HG03159 (cell line): Measurements from ENCODE around the gene SLC13A4.
"Not testable (repeated sequence)": the region's sequence is repeated elsewhere in the genome, so short reads cannot be mapped to it uniquely, and the experiment has no call there.

Experiments used
- ATAC-seq: cut with Tn5 transposase; IDR thresholded peaks from one replicate; pipeline ENCODE4 v1.9.1; 2021; ENCODE audit warnings: mild to moderate bottlenecking, moderate library complexity; ENCODE audit not compliant: unreplicated experiment

Gene SLC13A4

DNA sequence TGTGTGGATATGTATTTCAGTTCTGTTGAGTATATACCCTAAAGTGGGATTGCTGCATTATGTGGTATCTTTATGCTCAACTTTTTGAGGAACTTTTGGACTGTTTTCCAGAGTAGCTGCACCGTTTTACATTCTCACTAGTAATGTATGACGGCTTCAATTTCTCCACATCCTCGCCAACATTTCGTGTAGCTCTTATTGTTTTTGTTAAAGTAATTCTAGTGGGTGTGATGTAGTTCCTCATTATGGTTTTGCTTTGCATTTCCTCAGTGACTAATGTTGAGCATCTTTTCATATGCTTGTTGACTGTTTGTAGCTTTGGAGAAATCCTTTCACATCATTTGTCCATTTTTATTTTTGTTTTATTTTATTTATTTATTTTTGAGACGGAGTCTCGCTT, 61.1 kb downstream of the SLC13A4 start:
- no peak for ATAC-seq

DNA sequence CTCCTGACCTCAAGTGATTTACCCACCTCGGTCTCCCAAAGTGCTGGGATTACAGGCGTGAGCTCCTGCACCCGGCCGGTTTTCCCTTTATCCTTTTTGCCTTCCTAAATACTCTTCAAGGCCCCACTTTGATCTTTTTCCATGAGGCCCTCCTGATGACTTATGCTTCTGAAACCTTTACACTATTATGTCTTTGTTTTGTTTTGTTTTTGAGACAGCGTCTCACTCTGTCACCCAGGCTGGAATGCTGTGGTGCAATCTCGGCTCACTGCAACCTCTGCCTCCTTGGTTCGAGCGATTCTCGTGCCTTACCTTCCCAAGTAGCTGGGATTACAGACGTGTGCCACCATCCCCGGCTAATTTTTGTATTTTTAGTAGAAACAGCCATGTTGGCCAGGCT, 61.8 kb downstream of the SLC13A4 start:
- ATAC-seq, result no peak

GRCh38 chr7:135665042-135665441, 62.9 kb downstream of the SLC13A4 start:
- ATAC-seq, result no peak

- no peak for ATAC-seq
These were observed 63.9 kb downstream of the SLC13A4 start for GRCh38 chr7:135664046-135664589.

- peak; percentile 98 for ATAC-seq
These were observed 65.4 kb downstream of the SLC13A4 start, which contains the start of gene STMP1 for GRCh38 chr7:135662373-135663114. Gene STMP1, plus strand, starts transcription at chr7:135662514.

DNA sequence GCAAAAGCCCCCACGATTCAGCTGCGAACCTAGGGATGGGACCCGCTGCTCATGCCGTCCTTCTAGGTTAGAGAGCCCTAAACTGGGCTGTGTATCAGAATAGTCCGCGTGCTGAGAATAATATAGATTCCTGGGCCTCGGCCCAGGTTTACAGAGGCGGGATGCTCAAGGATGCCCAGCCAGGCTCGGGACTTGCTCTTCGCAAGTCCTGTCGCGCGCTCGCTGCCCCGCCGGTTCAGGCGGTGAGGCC, 65.9 kb downstream of the SLC13A4 start:
- ATAC-seq, result no peak

DNA sequence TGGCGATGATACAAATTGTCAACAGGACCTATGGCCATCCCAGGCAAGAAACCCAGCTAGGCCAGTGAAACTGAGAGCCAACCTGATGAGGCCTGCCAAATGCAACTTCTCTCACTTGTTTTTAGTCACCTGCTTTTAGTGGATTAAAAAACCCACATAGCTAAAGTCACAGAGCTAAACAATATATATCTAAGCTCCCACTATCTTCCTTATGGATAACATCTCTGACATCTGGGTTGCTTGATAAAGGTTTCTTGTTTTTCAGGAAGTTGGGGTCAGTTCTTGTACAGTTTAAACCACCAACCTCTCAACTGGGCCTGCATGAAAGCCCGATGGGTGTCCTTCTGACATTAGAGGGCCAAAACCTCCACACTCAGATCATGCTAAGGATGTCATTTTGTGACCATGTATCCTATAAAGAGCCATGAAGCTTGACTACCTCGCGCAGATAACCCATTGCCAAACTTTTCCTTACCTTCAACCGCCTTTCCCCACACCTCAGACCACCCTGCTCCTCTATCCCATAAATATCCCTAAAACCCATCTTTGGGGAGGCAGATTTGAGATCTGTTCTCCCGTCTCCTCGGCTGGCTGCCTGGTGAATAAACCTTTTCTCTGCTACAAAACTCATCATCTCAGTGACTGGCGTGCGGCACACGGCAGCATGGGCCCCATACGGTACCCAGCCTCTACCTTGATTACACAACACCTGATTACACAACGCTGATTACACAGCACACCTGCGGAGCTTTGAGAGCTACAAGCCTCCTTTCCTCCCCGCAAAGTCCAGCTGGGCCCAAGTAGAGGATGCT, 66.5 kb downstream of the SLC13A4 start:
- ATAC-seq, result peak; percentile 8

DNA sequence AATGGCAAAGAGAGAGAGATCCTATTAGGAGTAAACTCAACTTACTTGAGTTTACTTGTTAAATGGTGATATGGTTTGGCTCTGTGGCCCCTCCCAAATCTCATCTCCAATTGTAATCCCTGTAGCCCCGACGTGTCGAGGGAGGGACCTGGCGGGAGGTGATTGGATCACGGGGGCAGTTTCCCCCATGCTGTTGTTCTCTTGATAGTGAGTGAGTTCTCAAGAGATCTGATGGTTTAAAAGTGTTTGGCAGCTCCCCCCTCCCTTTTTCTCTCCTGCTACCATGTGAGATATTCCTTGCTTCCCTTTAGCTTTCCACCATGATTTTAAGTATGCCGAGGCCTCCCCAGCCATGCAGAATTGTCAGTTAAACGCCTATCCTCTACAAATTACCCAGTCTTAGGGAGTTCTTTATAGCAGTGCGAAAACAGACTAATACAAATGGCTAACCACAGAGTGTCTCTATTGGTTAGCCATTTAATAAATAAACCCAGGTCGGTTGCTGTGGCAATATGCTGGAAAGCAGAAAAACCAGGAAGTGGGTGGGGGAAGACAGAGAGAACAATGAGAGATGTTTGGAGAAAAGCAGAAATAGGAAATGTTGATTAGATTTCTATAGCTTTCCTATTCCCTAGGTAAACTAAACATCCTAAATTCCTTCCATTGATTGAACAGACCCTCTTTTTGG, 68.7 kb downstream of the SLC13A4 start:
- ATAC-seq, result no peak

DNA sequence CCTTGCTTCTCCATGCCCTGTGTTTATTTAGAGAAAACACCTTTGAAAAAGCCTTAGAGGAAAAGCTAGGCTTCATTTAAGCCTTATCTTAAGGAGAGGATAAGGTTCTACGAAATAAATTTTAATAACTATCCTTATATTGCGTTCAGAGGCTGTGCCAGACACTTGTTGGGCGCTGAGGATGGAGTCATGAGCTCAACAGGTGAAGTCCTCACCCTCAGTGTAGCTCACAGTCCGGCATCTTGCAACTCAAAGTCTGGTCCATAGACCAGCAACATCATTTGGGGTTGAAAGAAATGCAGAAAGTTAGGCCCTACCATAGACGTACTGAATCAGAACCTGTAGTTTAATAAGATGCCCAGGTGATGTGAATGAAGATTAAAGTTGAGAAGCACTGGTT, 69.4 kb downstream of the SLC13A4 start:
- ATAC-seq, result no peak

DNA sequence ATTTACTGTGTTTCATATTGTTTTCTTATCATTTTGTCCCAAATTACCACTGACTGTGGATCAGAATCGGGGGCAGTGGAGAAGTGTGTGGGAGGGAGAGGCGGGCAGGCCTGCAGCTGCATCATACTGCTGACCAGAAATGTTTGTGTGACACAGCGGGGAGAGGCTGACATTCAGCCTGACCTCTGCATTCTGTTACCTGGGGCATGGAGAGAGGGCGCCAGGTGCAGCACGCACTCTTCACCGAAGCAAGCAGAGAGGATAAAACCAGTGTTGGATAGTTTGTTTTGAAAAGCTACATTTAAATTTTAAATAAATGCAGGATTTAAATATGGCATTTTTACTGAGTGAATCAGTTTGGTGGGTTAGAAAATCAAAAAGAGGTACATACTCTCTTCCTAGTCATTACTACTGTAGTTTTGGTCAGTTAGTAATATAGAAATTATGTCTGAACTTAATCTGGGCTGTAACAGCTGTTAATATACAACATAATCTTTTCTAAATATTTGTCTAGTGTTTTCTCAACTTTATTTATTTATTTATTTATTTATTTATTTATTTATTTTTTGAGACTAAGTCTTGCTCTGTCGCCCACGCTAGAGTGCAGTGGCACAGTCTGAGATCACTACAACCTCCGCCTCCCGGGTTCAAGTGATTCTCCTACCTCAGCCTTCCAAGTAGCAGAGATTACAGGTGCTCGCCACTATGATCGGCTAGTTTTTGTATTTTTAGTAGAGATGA, 74.5 kb downstream of the SLC13A4 start:
- ATAC-seq, result no peak

GRCh38 chr7:135650831-135651573, 77.0 kb downstream of the SLC13A4 start:
- no peak for ATAC-seq

GRCh38 chr7:135648235-135648634, 79.8 kb downstream of the SLC13A4 start:
- no peak for ATAC-seq

GRCh38 chr7:135647755-135648154, 80.2 kb downstream of the SLC13A4 start:
- ATAC-seq, result no peak

DNA sequence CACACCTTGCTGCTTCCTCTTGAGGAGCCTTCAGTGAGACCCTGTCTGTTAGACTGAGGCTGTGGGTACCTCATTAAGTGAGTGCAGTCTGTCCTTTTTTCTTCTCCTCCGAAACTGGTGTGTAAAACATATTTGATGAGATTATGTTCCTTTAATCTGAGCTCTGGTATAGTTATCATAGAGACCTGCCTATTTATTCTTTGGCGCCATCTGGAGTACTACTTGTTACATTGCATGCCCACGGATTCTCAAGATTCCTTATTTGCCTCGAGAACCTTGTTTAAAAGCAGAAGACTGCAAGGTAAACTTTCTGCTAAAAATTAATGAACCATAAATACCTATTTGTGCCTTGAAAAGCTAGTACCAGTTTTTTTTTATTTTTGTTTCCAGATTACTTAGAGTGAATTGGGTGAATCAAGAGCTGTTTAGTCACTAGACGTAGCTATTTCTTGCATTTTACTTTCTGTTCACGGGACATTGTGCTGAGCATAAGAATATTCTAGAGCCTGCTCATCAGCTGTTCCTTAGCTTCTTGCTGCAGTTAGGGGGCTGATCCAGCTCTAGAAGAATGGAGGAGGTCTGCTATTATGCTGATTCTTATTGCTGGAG, 82.6 kb downstream of the SLC13A4 start:
- ATAC-seq, result no peak

- no peak for ATAC-seq
These were observed 83.3 kb downstream of the SLC13A4 start for GRCh38 chr7:135644729-135645128.

GRCh38 chr7:135644154-135644553, 83.8 kb downstream of the SLC13A4 start:
- no peak for ATAC-seq

DNA sequence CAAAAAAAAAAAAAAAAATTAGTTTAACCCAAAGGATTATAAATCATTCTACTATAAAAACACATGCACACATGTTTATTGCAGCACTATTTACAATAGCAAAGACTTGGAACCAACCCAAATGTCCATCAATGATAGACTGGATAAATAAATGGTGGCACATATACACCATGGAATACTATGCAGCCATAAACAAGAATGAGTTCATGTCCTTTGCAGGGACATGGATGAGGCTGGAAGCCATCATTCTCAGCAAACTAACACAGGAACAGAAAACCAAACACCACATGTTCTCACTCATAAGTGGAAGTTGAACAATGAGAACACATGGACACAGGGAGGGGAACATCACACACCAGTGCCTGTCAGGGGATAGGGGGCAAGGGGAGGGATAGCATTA, 88.3 kb downstream of the SLC13A4 start:
- not testable (repeated sequence) for ATAC-seq

DNA sequence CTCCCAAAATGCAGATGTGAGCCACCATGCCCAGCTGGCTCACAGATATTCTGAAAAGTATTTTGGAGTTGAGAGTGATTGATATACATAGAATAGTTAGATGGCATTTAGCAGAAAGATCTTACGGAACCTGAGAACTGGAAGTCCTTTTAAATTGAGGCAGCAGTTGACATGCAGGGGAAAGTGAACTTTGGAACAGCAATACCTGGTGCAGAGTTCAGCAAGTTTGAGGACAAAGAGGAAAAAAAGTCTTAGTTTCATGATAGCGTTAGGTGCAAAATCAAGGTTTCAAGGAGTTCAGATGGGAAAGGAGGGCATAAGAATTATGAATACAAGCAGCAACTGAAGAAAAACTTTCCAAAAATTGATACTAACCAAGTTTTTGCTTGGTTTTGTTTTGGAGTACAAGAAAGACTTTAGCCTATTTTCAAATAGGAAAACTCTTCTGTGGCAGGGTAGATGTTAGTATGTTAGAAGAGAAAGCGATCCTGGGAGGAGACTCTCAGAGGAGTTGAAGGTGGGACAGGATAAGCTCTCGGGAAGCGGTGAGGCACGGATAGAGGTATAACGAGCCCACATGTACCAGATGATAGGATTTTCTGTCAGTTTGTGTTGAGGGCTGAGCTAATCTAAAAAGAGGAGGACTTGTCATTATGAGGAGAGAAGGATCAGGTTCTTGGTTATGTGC, 93.7 kb downstream of the SLC13A4 start:
- no peak for ATAC-seq
